OCI-LY3 (cell line): ENCODE results near the gene NRM.
A peak's percentile ranks its signal among the peaks of the same experiment; 100 is the strongest.

ENCODE experiments used
- H2AFZ ChIP-seq: fragments of 200-600, 300-600 bp; shearing (Covaris generic); 2 replicates; pipeline ENCODE4 v1.6.0; 2014; ENCODE audit warnings: antibody characterized with exemption, low read depth, low read length
- H3K27ac ChIP-seq: fragments of 200-600, 300-600 bp; sonication (generic); 2 replicates; pipeline ENCODE4 v1.5.1; 2014; ENCODE audit warnings: mild to moderate bottlenecking, low read length, moderate library complexity, mixed read lengths
- H3K27me3 ChIP-seq: fragments of 200-600, 300-600 bp; sonication (generic); 2 replicates; pipeline ENCODE4 v1.6.1; 2014; ENCODE audit warnings: low read depth, low read length, mixed read lengths
- H3K36me3 ChIP-seq: fragments of 200-600, 300-600 bp; sonication (generic); replicated peaks from 2 replicates; pipeline ENCODE3; 2014; ENCODE audit warnings: low read depth, low read length, mixed read lengths
- H3K4me1 ChIP-seq: fragments of 300-600, 200-600 bp; sonication (generic); 2 replicates; pipeline ENCODE4 v1.6.1; 2014; ENCODE audit warnings: low read length, mixed read lengths
- H3K4me2 ChIP-seq: fragments of 200-600, 300-600 bp; sonication (generic); 2 replicates; pipeline ENCODE4 v1.6.1; 2014; ENCODE audit warnings: low read length, mixed read lengths
- H3K4me3 ChIP-seq: fragments of 300-600, 200-600 bp; sonication (generic); 2 replicates; pipeline ENCODE4 v1.5.1; 2014; ENCODE audit warnings: antibody characterized with exemption, mild to moderate bottlenecking, low read length, moderate library complexity
- H3K79me2 ChIP-seq: fragments of 300-600, 200-600 bp; shearing (Covaris generic); 2 replicates; pipeline ENCODE4 v1.6.1; 2014; ENCODE audit warnings: mild to moderate bottlenecking, low read length, mixed read lengths
- H3K9ac ChIP-seq: fragments of 300-600, 200-600 bp; shearing (Covaris generic); 2 replicates; pipeline ENCODE4 v1.6.0; 2014; ENCODE audit warnings: mild to moderate bottlenecking, low read length, moderate library complexity
- H3K9me3 ChIP-seq: fragments of 200-600, 300-600 bp; shearing (Covaris generic); 2 replicates; pipeline ENCODE4 v1.6.1; 2014; ENCODE audit warnings: low read length, mixed read lengths; ENCODE audit not compliant: insufficient read depth
- H4K20me1 ChIP-seq: fragments of 200-600, 300-600 bp; sonication (generic); 2 replicates; pipeline ENCODE4 v1.6.1; 2016; ENCODE audit warnings: low read length, mixed read lengths; ENCODE audit not compliant: insufficient read depth
- CTCF ChIP-seq: fragments of 200-600, 300-600 bp; sonication (generic); IDR thresholded peaks from 2 replicates; pipeline ENCODE4 v1.5.1; 2014; ENCODE audit warnings: antibody characterized with exemption, low read length, low read depth
- EZH2phosphoT487 ChIP-seq: fragments of 200-600 bp; shearing (Covaris generic); IDR thresholded peaks from 2 replicates; pipeline ENCODE4 v1.6.1; 2018; ENCODE audit warnings: antibody characterized with exemption, mixed run types, low read depth

The NRM gene

GRCh38 chr6:30732237-30732943 lies 41.6 kb upstream of the NRM start:
- Histone ChIP-seq H3K4me2 (no peak overlapping the region), H3K9me3 (no peaks in the 10 kb centered on the region), H3K36me3 (peaks cover 20% of the 10 kb centered on the region), H3K9ac (no peak overlapping the region), H3K4me1 (peaks cover 31% of the 10 kb centered on the region), H3K79me2 (no peaks in the 10 kb centered on the region), H3K4me3 (no peak overlapping the region), H2AFZ (no peak overlapping the region), H4K20me1 (no peaks in the 10 kb centered on the region), H3K27ac (no peak overlapping the region), H3K27me3 (no peaks in the 10 kb centered on the region)
- TF ChIP-seq EZH2phosphoT487, result no peak
- TF ChIP-seq CTCF, result no peak

GRCh38 chr6:30730601-30731435 lies 40.0 kb upstream of the NRM start:
- Histone ChIP-seq H3K4me1 (peaks cover 18% of the 10 kb centered on the region), H3K9ac (no peak overlapping the region), H3K9me3 (no peaks in the 10 kb centered on the region), H3K36me3 (peaks cover 15% of the 10 kb centered on the region), H3K27ac (no peak overlapping the region), H2AFZ (no peak overlapping the region), H3K4me2 (peak overlapping the region; percentile 23), H3K4me3 (no peak overlapping the region), H3K27me3 (no peaks in the 10 kb centered on the region), H3K79me2 (peaks cover 2% of the 10 kb centered on the region; the same call in 1 of the 2 replicates), H4K20me1 (peaks cover 3% of the 10 kb centered on the region)
- TF ChIP-seq EZH2phosphoT487, result no peak
- peak; percentile 64 for TF ChIP-seq CTCF

GRCh38 chr6:30727920-30728553 lies 37.3 kb upstream of the NRM start:
- Histone ChIP-seq H3K27ac (no peak overlapping the region), H3K27me3 (no peaks in the 10 kb centered on the region), H3K79me2 (peaks cover 25% of the 10 kb centered on the region), H3K4me2 (no peak overlapping the region), H2AFZ (no peak overlapping the region), H3K9ac (no peak overlapping the region), H3K4me3 (no peak overlapping the region), H3K9me3 (no peaks in the 10 kb centered on the region), H4K20me1 (peaks cover 31% of the 10 kb centered on the region), H3K4me1 (peaks cover 4% of the 10 kb centered on the region), H3K36me3 (peaks cover 25% of the 10 kb centered on the region)
- TF ChIP-seq EZH2phosphoT487 (no peak), CTCF (no peak)
